ENCODE data around the gene PRDX2. TPM values are rescaled to one million over a fixed set of nuclear protein-coding genes. Genes with fewer than 3 reads are reported as not detected.

PRDX2 gene
- total and polyA plus RNA-seq, 12 donors = 235 to 827 (median 744) TPM

DNA sequence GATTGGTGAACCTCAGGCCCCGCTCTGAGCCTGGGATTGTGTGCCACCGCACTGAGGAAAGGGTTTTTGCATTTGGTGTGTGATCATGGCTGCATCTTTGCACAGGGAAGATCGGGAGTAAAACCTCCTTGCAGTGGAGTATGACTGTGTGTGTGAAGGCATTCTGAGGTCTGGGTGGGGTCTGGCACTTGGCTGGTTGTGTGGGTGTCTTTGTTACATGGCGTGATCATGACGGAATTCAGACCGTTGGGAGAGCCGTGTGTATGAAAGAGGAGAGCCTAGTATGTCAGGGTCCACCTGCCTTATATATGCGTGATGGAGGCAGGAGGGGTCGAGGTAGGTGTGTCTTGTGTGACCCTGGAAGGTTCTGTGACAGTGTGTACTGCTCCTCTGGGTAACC, 50.7 kb downstream of the PRDX2 start:
- Histone ChIP-seq H3K27me3 (peaks cover 0 to 50% (median 29%) of the 10 kb centered on the region in 7 donors), H3K9me3 (peaks cover 0 to 9% (median 0%) of the 10 kb centered on the region in 11 donors), H3K4me3 (no peak overlapping the region), H3K27ac (no peak overlapping the region), H3K36me3 (peaks cover 0 to 27% (median 19%) of the 10 kb centered on the region in 9 donors), H3K4me1 (no peaks in the 10 kb centered on the region)
- WGBS, 2 donors = 60 to 73% methylated on average over 9 of the region's 9 CpGs
- ATAC-seq = no peak
- intact Hi-C loops (cut with DNase I) = loop anchor here in 1 of 10 donors (1.0 kb wide), 1 partner anchor 10 kb away; no protein-coding TSS in a partner anchor
- TF ChIP-seq, protein P1, sequence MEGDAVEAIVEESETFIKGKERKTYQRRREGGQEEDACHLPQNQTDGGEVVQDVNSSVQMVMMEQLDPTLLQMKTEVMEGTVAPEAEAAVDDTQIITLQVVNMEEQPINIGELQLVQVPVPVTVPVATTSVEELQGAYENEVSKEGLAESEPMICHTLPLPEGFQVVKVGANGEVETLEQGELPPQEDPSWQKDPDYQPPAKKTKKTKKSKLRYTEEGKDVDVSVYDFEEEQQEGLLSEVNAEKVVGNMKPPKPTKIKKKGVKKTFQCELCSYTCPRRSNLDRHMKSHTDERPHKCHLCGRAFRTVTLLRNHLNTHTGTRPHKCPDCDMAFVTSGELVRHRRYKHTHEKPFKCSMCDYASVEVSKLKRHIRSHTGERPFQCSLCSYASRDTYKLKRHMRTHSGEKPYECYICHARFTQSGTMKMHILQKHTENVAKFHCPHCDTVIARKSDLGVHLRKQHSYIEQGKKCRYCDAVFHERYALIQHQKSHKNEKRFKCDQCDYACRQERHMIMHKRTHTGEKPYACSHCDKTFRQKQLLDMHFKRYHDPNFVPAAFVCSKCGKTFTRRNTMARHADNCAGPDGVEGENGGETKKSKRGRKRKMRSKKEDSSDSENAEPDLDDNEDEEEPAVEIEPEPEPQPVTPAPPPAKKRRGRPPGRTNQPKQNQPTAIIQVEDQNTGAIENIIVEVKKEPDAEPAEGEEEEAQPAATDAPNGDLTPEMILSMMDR (IDR thresholded peaks at IDR 0.05) = no peak
- no peak for DNase-seq

DNA sequence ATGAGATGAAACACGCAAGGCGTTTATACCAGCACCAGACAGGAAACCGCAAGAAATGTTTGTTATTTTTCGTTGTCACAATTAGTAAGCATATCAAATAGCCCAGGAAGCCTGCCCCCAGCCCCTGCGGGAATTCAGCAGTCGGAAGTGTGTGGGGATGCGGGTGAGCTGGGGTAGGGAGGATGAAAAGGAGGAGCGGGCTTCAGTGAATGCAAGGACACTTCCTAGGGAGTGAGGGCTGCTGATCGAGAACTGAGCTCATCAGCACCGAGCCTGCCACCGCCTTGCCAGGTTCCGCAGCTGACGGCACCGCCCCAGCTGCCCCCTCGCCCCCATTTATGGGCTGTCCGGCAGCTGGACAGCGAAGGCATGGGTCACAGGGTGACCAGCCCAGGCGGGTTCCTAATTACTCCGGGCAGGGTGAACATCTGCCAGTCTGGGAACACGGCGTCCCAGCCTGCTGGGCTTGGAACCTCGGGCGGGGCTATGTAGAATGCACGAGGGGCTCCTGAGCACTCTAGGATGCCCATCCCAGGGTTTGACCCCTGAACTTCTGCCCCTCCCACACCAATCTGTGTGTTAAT, 51.6 kb downstream of the PRDX2 start:
- intact Hi-C loops (cut with DNase I) = loop anchor here in 1 of 10 donors (1.0 kb wide), 1 partner anchor 11 kb away; no protein-coding TSS in a partner anchor
- H3K4me3 ChIP-seq = no peak overlapping the region
- ATAC-seq (no peak), DNase-seq (no peak)
- H3K9me3 ChIP-seq = peaks cover 0 to 9% (median 0%) of the 10 kb centered on the region in 11 donors
- peaks cover 0 to 50% (median 29%) of the 10 kb centered on the region in 7 donors for H3K27me3 ChIP-seq
- TF ChIP-seq, protein P1 (IDR thresholded peaks at IDR 0.05) = no peak
- H3K27ac ChIP-seq = no peak overlapping the region
- 37 to 40% methylated on average over 24 of the region's 24 CpGs for WGBS, 2 donors
- peaks cover 0 to 35% (median 27%) of the 10 kb centered on the region in 9 donors for H3K36me3 ChIP-seq
- no peaks in the 10 kb centered on the region for H3K4me1 ChIP-seq

DNA sequence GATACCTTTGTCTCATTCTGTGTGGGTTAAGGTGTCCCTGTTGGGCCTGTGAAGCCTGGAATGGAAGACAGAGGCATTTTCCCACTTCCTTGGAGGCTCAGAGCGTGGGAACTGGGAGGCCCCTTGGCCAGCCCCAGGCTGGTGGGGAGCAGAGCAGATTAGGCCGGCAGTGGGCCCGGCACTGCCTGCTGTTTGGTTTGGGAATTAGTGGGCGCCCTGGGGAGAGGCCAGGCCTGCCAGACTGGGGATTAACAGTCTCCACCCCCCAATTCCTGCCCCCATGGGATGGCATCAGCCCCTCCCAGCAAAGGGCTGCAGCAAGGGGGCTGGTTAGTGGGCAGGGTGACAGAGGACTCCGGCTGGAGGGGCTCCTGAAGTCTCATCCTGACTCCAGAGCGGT, 53.1 kb downstream of the PRDX2 start:
- H3K4me1 ChIP-seq = no peaks in the 10 kb centered on the region

More for the DNA sequence above, 53.1 kb downstream of the PRDX2 start:
- 61 to 65% methylated on average over 6 of the region's 6 CpGs for WGBS, 2 donors
- TF ChIP-seq, protein P1 (IDR thresholded peaks at IDR 0.05) = no peak
- Histone ChIP-seq H3K9me3 (peaks cover 0 to 9% (median 0%) of the 10 kb centered on the region in 11 donors), H3K36me3 (peaks cover 0 to 45% (median 35%) of the 10 kb centered on the region in 9 donors), H3K27me3 (peaks cover 0 to 41% (median 23%) of the 10 kb centered on the region in 7 donors), H3K4me3 (no peak overlapping the region), H3K27ac (no peak overlapping the region)
- intact Hi-C loops (cut with DNase I) = no loop called here
- DNase-seq = no peak
- no peak for ATAC-seq

Small RNA genes lying within 50 kb of the gene (microRNA-seq; reads per million reads assigned to microRNA genes)
- 0 to 0.60 reads per million in 2 donors for gene MIR5684

Other genes with a start within 250 kb of the PRDX2 start
- gene ZNF490, start 191.0 kb downstream of the PRDX2 start, total RNA-seq = 1 to 10 TPM; 3.2 to 7.2 (median 5.2) TPM
- under 1 TPM; 0.22 to 0.95 TPM for gene ZNF490, start 191.0 kb downstream of the PRDX2 start, polyA plus RNA-seq
- gene ZNF791, start 190.9 kb downstream of the PRDX2 start, total RNA-seq = 10 to 100 TPM; 13.1 to 22.1 (median 16.8) TPM
- 1 to 10 TPM; 4.7 to 8.0 TPM for gene ZNF791, start 190.9 kb downstream of the PRDX2 start, polyA plus RNA-seq
- gene MAN2B1, start 135.1 kb downstream of the PRDX2 start, total RNA-seq = 10 to 100 TPM; 14.2 to 89.9 (median 25.5) TPM
- 10 to 100 TPM; 17.7 to 40.1 TPM for gene MAN2B1, start 135.1 kb downstream of the PRDX2 start, polyA plus RNA-seq
- gene WDR83, start 135.0 kb downstream of the PRDX2 start, total RNA-seq = 10 to 100 TPM in 1 of 10 donors, 1 to 10 TPM in 9; 5.5 to 10.7 (median 7.9) TPM
- gene WDR83, start 135.0 kb downstream of the PRDX2 start, polyA plus RNA-seq = 10 to 100 TPM; 14.5 to 19.7 TPM
- gene DHPS, start 119.9 kb downstream of the PRDX2 start, total RNA-seq = 10 to 100 TPM; 43.6 to 59.3 (median 49.7) TPM
- gene DHPS, start 119.9 kb downstream of the PRDX2 start, polyA plus RNA-seq = 10 to 100 TPM; 64.5 to 82.2 TPM
- not detected for gene GNG14, start 113.8 kb downstream of the PRDX2 start, total RNA-seq
- gene GNG14, start 113.8 kb downstream of the PRDX2 start, polyA plus RNA-seq = not detected
- gene FBXW9, start 105.2 kb downstream of the PRDX2 start, total RNA-seq = 1 to 10 TPM; 1.2 to 3.1 (median 2.1) TPM
- gene FBXW9, start 105.2 kb downstream of the PRDX2 start, polyA plus RNA-seq = 1 to 10 TPM; 1.2 to 4.6 TPM
- gene TNPO2, start 77.9 kb downstream of the PRDX2 start, total RNA-seq = 10 to 100 TPM; 32.3 to 51.1 (median 41.6) TPM
- gene TNPO2, start 77.9 kb downstream of the PRDX2 start, polyA plus RNA-seq = 10 to 100 TPM; 17.3 to 25.9 TPM
- 100 to 1,000 TPM in 3 of 10 donors, 10 to 100 TPM in 7; 82.2 to 143 (median 91.0) TPM for gene TRIR, start 67.1 kb downstream of the PRDX2 start, total RNA-seq
- gene TRIR, start 67.1 kb downstream of the PRDX2 start, polyA plus RNA-seq = 100 to 1,000 TPM; 234 to 253 TPM
- 10 to 100 TPM; 50.6 to 79.7 (median 60.1) TPM for gene GET3, start 64.3 kb downstream of the PRDX2 start, total RNA-seq
- gene GET3, start 64.3 kb downstream of the PRDX2 start, polyA plus RNA-seq = 100 to 1,000 TPM in 1 of 2 donors, 10 to 100 TPM in 1; 37.0 to 121 TPM
- gene BEST2, start 50.0 kb downstream of the PRDX2 start, total RNA-seq = not detected
- gene BEST2, start 50.0 kb downstream of the PRDX2 start, polyA plus RNA-seq = not detected
- gene HOOK2, start 26.2 kb downstream of the PRDX2 start, total RNA-seq = 10 to 100 TPM; 47.8 to 79.3 (median 57.8) TPM
- 100 to 1,000 TPM in 1 of 2 donors, 10 to 100 TPM in 1; 29.7 to 173 TPM for gene HOOK2, start 26.2 kb downstream of the PRDX2 start, polyA plus RNA-seq
- 100 to 1,000 TPM in 4 of 10 donors, 10 to 100 TPM in 6; 22.4 to 247 (median 70.0) TPM for gene JUNB, start 10.3 kb downstream of the PRDX2 start, total RNA-seq
- gene JUNB, start 10.3 kb downstream of the PRDX2 start, polyA plus RNA-seq = 10 to 100 TPM; 41.2 to 65.4 TPM
- 1 to 10 TPM in 9 of 10 donors, under 1 TPM in 1; 0.72 to 4.8 (median 2.4) TPM for gene THSD8, start 269 bp upstream of the PRDX2 start, total RNA-seq
- 1 to 10 TPM; 2.7 to 3.8 TPM for gene THSD8, start 269 bp upstream of the PRDX2 start, polyA plus RNA-seq
- 1 to 10 TPM; 1.9 to 5.7 (median 4.1) TPM for gene RNASEH2A, start 4.8 kb upstream of the PRDX2 start, total RNA-seq
- 1 to 10 TPM; 3.1 to 6.9 TPM for gene RNASEH2A, start 4.8 kb upstream of the PRDX2 start, polyA plus RNA-seq
- not detected for gene RTBDN, start 32.8 kb upstream of the PRDX2 start, total RNA-seq
- gene RTBDN, start 32.8 kb upstream of the PRDX2 start, polyA plus RNA-seq = not detected
- under 1 TPM in 8 of 10 donors, not detected in 2; 0.15 to 0.88 (median 0.37) TPM for gene MAST1, start 36.7 kb upstream of the PRDX2 start, total RNA-seq
- under 1 TPM; 0.07 to 0.23 TPM for gene MAST1, start 36.7 kb upstream of the PRDX2 start, polyA plus RNA-seq
- gene DNASE2, start 79.6 kb upstream of the PRDX2 start, total RNA-seq = 10 to 100 TPM; 16.9 to 34.9 (median 19.9) TPM
- gene DNASE2, start 79.6 kb upstream of the PRDX2 start, polyA plus RNA-seq = 10 to 100 TPM; 10.5 to 25.6 TPM
- under 1 TPM in 1 of 10 donors, not detected in 9; 0.13 TPM for gene KLF1, start 85.4 kb upstream of the PRDX2 start, total RNA-seq
- gene KLF1, start 85.4 kb upstream of the PRDX2 start, polyA plus RNA-seq = not detected
- 10 to 100 TPM; 32.4 to 53.2 (median 45.1) TPM for gene GCDH, start 89.4 kb upstream of the PRDX2 start, total RNA-seq
- 10 to 100 TPM; 22.6 to 72.3 TPM for gene GCDH, start 89.4 kb upstream of the PRDX2 start, polyA plus RNA-seq
- gene SYCE2, start 117.5 kb upstream of the PRDX2 start, total RNA-seq = under 1 TPM in 1 of 10 donors, not detected in 9; 0.21 TPM
- gene SYCE2, start 117.5 kb upstream of the PRDX2 start, polyA plus RNA-seq = under 1 TPM; 0.10 to 0.22 TPM
- 10 to 100 TPM; 31.0 to 53.0 (median 38.5) TPM for gene FARSA, start 131.9 kb upstream of the PRDX2 start, total RNA-seq
- 10 to 100 TPM; 23.2 to 81.4 TPM for gene FARSA, start 131.9 kb upstream of the PRDX2 start, polyA plus RNA-seq
- 100 to 1,000 TPM; 265 to 683 (median 348) TPM for gene CALR, start 136.8 kb upstream of the PRDX2 start, total RNA-seq
- gene CALR, start 136.8 kb upstream of the PRDX2 start, polyA plus RNA-seq = 100 to 1,000 TPM; 197 to 830 TPM
- 100 to 1,000 TPM; 138 to 201 (median 148) TPM for gene RAD23A, start 144.1 kb upstream of the PRDX2 start, total RNA-seq
- 100 to 1,000 TPM; 187 to 289 TPM for gene RAD23A, start 144.1 kb upstream of the PRDX2 start, polyA plus RNA-seq
- 10 to 100 TPM; 18.4 to 33.9 (median 20.9) TPM for gene GADD45GIP1, start 155.4 kb upstream of the PRDX2 start, total RNA-seq
- gene GADD45GIP1, start 155.4 kb upstream of the PRDX2 start, polyA plus RNA-seq = 100 to 1,000 TPM; 120 to 237 TPM
- 10 to 100 TPM in 5 of 10 donors, 1 to 10 TPM in 5; 7.3 to 14.4 (median 10.1) TPM for gene DAND5, start 167.8 kb upstream of the PRDX2 start, total RNA-seq
- 1 to 10 TPM in 1 of 2 donors, under 1 TPM in 1; 0.71 to 4.2 TPM for gene DAND5, start 167.8 kb upstream of the PRDX2 start, polyA plus RNA-seq
- 100 to 1,000 TPM; 111 to 162 (median 145) TPM for gene NFIX, start 193.7 kb upstream of the PRDX2 start, total RNA-seq
- gene NFIX, start 193.7 kb upstream of the PRDX2 start, polyA plus RNA-seq = 10 to 100 TPM; 16.8 to 34.2 TPM